K562 (cell line): Measurements from ENCODE around the gene ERI2. TPM values are rescaled to one million over a fixed set of nuclear protein-coding genes. Genes with fewer than 3 reads are reported as not detected.

Experiments
- BDP1 ChIP-seq: IDR thresholded peaks from 3 replicates; pipeline ENCODE4 v1.6.1; 2011; ENCODE audit not compliant: insufficient read length, insufficient read depth
- BHLHE40 ChIP-seq: IDR thresholded peaks from 2 replicates; pipeline ENCODE4 v1.6.1; 2011; ENCODE audit warnings: low read length, improper control_type of control experiment
- ESRRA ChIP-seq: fragments of 450-650 bp; IDR thresholded peaks from 2 replicates; pipeline ENCODE4 v1.6.1; 2014; ENCODE audit warnings: low read depth, mild to moderate bottlenecking, moderate library complexity, borderline replicate concordance
- ETV6 ChIP-seq, 3 experiments: fragments of 150-350 bp in 1 of 3; sonication (generic) in 1 of 3; formaldehyde crosslinking in 1 of 3; IDR thresholded peaks; 2 replicates each; pipeline versions ENCODE4 v1.6.1 to v1.8.0; 2014 to 2022; ENCODE audit warnings: borderline replicate concordance in 2 of 3, low read depth in 2 of 3, antibody characterized with exemption in 1 of 3, low read length in 1 of 3, mild to moderate bottlenecking in 1 of 3, missing genetic modification reagents in 1 of 3
- JUNB ChIP-seq: fragments of 450-650 bp; formaldehyde crosslinking; conservative IDR thresholded peaks from 2 replicates; pipeline ENCODE4 v1.4.0; 2020; ENCODE audit warnings: mild to moderate bottlenecking
- JUND ChIP-seq, 2 experiments: IDR thresholded peaks; 2 replicates in 1 of 2; 3 replicates in 1 of 2; pipeline ENCODE4 v1.6.1; 2011; ENCODE audit warnings: borderline replicate concordance in 2 of 2, low read depth in 2 of 2, low read length in 2 of 2, improper control_type of control experiment in 1 of 2, missing biosample characterization in 1 of 2, missing genetic modification characterization in 1 of 2, missing genetic modification reagents in 1 of 2
- LARP7 ChIP-seq: fragments of 450-650 bp; IDR thresholded peaks from 2 replicates; pipeline ENCODE4 v1.6.1; 2016
- MAZ ChIP-seq, 2 experiments: fragments of 450-650 bp in 1 of 2; sonication (generic) in 1 of 2; formaldehyde crosslinking; IDR thresholded peaks in 1 of 2; conservative IDR thresholded peaks in 1 of 2; 2 replicates each; pipeline versions ENCODE4 v1.4.0 to v1.5.0; 2020; ENCODE audit warnings: mild to moderate bottlenecking in 1 of 2, missing genetic modification reagents in 1 of 2
- SRSF1 ChIP-seq: fragments of 200-400 bp; formaldehyde crosslinking; IDR thresholded peaks from 2 replicates; pipeline ENCODE4 v1.6.1; 2017; ENCODE audit warnings: mild to moderate bottlenecking, low read depth, low read length, moderate library complexity
- STAT5B ChIP-seq: fragments of 250-450 bp; sonication (Bioruptor Pico); IDR thresholded peaks from 2 replicates; pipeline ENCODE4 v1.8.0; 2021; ENCODE audit warnings: mild to moderate bottlenecking, inconsistent platforms
- TARDBP ChIP-seq: fragments of 450-650 bp; IDR thresholded peaks from 2 replicates; pipeline ENCODE4 v1.6.1; 2016
- YY1 ChIP-seq, 3 experiments: IDR thresholded peaks; 2 replicates each; pipeline ENCODE4 v1.6.1; 2011; ENCODE audit warnings: low read length in 2 of 3, mild to moderate bottlenecking in 2 of 3, moderate library complexity in 2 of 3, borderline replicate concordance in 1 of 3, control low read depth in 1 of 3, low read depth in 1 of 3; ENCODE audit not compliant: insufficient read depth in 3 of 3, insufficient replicate concordance in 2 of 3, control insufficient read depth in 1 of 3, insufficient read length in 1 of 3; ENCODE audit errors: extremely low read depth in 1 of 3
- ZFX ChIP-seq: sonication (generic); formaldehyde crosslinking; IDR thresholded peaks from 2 replicates; pipeline ENCODE4 v1.8.0; 2022; ENCODE audit warnings: mild to moderate bottlenecking, missing genetic modification reagents, moderate library complexity
- ZNF124 ChIP-seq: sonication (generic); formaldehyde crosslinking; IDR thresholded peaks from 2 replicates; pipeline ENCODE4 v1.8.1; 2022; ENCODE audit warnings: missing genetic modification reagents
- ZNF146 ChIP-seq: IDR thresholded peaks from one replicate; pipeline ENCODE4 v1.6.1; 2018; ENCODE audit warnings: missing compliant biosample characterization; ENCODE audit not compliant: unreplicated experiment
- ZNF217 ChIP-seq: sonication (generic); formaldehyde crosslinking; IDR thresholded peaks from 2 replicates; pipeline ENCODE4 v1.8.0; 2022; ENCODE audit warnings: mild to moderate bottlenecking, missing genetic modification reagents
- ZNF263 ChIP-seq: sonication (generic); formaldehyde crosslinking; IDR thresholded peaks from 2 replicates; pipeline ENCODE4 v1.8.0; 2022; ENCODE audit warnings: mild to moderate bottlenecking, missing genetic modification reagents, borderline replicate concordance
- ZNF384 ChIP-seq: IDR thresholded peaks from 2 replicates; pipeline ENCODE4 v1.6.1; 2012; ENCODE audit warnings: low read depth, low read length, improper control_type of control experiment
- ZNF551 ChIP-seq: fragments of 250-450 bp; sonication (Bioruptor Pico); IDR thresholded peaks from 2 replicates; pipeline ENCODE4 v1.5.0; 2021; ENCODE audit warnings: mild to moderate bottlenecking, moderate library complexity
- polyA plus RNA-seq, 8 experiments: library from polyadenylated mRNA; depleted of rRNA in 4 of 8; stranded (reverse) in 5 of 8; unstranded in 3 of 8; fragments of >200 nt; fragmentation: Nextera tagmentation in 2 of 8; fragmentation: Illumina TruSeq in 1 of 8; extraction: Ambion mirVana in 2 of 8; extraction: Trizol in 1 of 8; gene quantifications; 2 replicates each; pipeline versions ENCODE4 v1.2.1 to v1.2.3, GENCODE V29; 2011 to 2014; ENCODE audit warnings: inconsistent platforms in 1 of 8, missing spikeins in 1 of 8
- total RNA-seq, 7 experiments: library from RNA; depleted of rRNA in 6 of 7; stranded (reverse); fragments of >200 nt in 6 of 7; fragmentation: Illumina TruSeq in 2 of 7; extraction: Trizol in 2 of 7; gene quantifications; 2 replicates each; pipeline versions ENCODE4 v1.2.1 to v1.2.3, GENCODE V29; 2011 to 2021; ENCODE audit warnings: low replicate concordance in 1 of 7
- TF ChIP-seq, protein P1 (sequence below): sonication (generic); formaldehyde crosslinking; IDR thresholded peaks from 2 replicates; pipeline ENCODE4 v1.8.1; 2023; ENCODE audit warnings: mild to moderate bottlenecking, missing genetic modification reagents, moderate library complexity
- TF ChIP-seq, protein P2 (sequence below): sonication (generic); formaldehyde crosslinking; IDR thresholded peaks from 2 replicates; pipeline ENCODE4 v1.9.0; 2022; ENCODE audit warnings: mild to moderate bottlenecking, missing genetic modification reagents
- TF ChIP-seq, protein P3 (sequence below): fragments of 450-650 bp; IDR thresholded peaks from 2 replicates; pipeline ENCODE4 v1.6.1; 2016
- TF ChIP-seq, protein P4 (sequence below): fragments of 250-450 bp; sonication (Bioruptor Pico); IDR thresholded peaks from 2 replicates; pipeline ENCODE4 v1.4.0; 2020; ENCODE audit warnings: mild to moderate bottlenecking, moderate library complexity

Gene ERI2
- total and polyA plus RNA-seq, 9 of the 15 experiments (the other 6 are each of a cell fraction or from before 2014, with no cell fraction given) = 23.3 to 57.0 (median 48.1) TPM

DNA sequence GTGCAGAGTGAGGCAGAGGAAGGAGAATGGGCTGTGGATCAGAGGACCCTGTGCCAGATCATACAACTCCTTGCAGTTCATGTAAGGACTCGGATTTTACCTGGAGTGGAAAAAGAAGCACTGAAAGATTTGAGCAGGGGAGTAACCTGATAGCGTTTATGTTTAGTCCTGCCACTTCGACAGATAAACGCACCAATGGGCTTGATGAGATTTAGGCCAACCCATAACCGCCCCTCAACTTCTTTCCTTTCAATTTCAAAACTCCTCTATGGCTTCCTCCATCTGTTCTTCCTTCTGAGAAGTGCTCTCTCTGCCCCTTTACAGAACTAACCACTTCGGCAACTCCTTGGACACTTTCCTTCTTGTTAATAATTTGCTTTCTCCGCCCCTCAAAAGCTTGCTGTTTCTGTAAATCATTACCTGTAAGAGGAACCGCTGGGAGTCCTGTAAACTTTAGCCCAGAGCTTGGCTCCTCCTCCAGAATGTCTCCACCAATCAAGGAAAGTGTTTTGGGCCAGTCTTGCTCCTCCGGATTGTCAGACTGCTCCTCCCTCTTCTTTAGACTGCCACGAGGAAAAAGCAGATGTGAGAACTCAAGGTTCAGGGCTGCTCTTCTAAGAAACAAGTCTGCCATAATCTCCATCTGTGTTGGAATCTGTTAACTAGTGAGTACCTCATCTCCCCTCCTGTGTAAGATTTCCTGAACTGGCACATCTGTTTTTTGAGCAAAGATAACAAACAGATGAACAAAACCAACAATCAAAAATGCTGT lies 42.6 kb downstream of the ERI2 start, which contains the start of gene ACSM3 (continued):
- TF ChIP-seq, protein P1, sequence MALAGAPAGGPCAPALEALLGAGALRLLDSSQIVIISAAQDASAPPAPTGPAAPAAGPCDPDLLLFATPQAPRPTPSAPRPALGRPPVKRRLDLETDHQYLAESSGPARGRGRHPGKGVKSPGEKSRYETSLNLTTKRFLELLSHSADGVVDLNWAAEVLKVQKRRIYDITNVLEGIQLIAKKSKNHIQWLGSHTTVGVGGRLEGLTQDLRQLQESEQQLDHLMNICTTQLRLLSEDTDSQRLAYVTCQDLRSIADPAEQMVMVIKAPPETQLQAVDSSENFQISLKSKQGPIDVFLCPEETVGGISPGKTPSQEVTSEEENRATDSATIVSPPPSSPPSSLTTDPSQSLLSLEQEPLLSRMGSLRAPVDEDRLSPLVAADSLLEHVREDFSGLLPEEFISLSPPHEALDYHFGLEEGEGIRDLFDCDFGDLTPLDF = 0 out of 2 replicates have a peak, but pooled peaks have one; percentile 26
- TF ChIP-seq MAZ (CRISPR knock-in tag; conservative IDR thresholded peaks at IDR 0.05 in 1 of 2, IDR thresholded peaks at IDR 0.05 in 1 of 2) (0 out of 4 replicates have a peak, but pooled peaks of 1 of the 2 experiments have one; percentile 22), ESRRA (no peak), TARDBP (no peak), ZNF384 (peak; percentile 38; the same call in 1 of the 2 replicates), YY1 (IDR thresholded peaks at IDR 0.05; ENCODE audit: borderline replicate concordance in 1 of 3, control insufficient read depth in 1 of 3, extremely low read depth in 1 of 3, insufficient read depth in 3 of 3, insufficient read length in 1 of 3, insufficient replicate concordance in 2 of 3, low read depth in 1 of 3, low read length in 2 of 3) (no peak), ETV6 (IDR thresholded peaks at IDR 0.05; ENCODE audit: borderline replicate concordance in 1 of 2, low read depth in 2 of 2, low read length in 1 of 2) (no peak), ETV6 (CRISPR knock-in tag; IDR thresholded peaks at IDR 0.05; ENCODE audit: borderline replicate concordance) (no peak), ZNF146 (no peak), BDP1 (no peak), LARP7 (no peak), BHLHE40 (no peak), ZFX (CRISPR knock-in tag) (no peak), ZNF551 (no peak), JUNB (CRISPR knock-in tag) (no peak), ZNF263 (CRISPR knock-in tag) (peak; percentile 89), STAT5B (CRISPR knock-in tag) (no peak), ZNF217 (CRISPR knock-in tag) (no peak), JUND (IDR thresholded peaks at IDR 0.05; ENCODE audit: borderline replicate concordance, low read depth, low read length) (peak; percentile 2; the same call in 1 of the 2 replicates), JUND (tag; IDR thresholded peaks at IDR 0.05; ENCODE audit: borderline replicate concordance, low read depth, low read length) (no peak), SRSF1 (no peak), ZNF124 (CRISPR knock-in tag) (no peak)
- TF ChIP-seq, protein P2, sequence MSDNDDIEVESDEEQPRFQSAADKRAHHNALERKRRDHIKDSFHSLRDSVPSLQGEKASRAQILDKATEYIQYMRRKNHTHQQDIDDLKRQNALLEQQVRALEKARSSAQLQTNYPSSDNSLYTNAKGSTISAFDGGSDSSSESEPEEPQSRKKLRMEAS = peak; percentile 60; the same call in 1 of the 2 replicates
- TF ChIP-seq, protein P3, sequence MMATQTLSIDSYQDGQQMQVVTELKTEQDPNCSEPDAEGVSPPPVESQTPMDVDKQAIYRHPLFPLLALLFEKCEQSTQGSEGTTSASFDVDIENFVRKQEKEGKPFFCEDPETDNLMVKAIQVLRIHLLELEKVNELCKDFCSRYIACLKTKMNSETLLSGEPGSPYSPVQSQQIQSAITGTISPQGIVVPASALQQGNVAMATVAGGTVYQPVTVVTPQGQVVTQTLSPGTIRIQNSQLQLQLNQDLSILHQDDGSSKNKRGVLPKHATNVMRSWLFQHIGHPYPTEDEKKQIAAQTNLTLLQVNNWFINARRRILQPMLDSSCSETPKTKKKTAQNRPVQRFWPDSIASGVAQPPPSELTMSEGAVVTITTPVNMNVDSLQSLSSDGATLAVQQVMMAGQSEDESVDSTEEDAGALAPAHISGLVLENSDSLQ = peak; percentile 84
- TF ChIP-seq, protein P4, sequence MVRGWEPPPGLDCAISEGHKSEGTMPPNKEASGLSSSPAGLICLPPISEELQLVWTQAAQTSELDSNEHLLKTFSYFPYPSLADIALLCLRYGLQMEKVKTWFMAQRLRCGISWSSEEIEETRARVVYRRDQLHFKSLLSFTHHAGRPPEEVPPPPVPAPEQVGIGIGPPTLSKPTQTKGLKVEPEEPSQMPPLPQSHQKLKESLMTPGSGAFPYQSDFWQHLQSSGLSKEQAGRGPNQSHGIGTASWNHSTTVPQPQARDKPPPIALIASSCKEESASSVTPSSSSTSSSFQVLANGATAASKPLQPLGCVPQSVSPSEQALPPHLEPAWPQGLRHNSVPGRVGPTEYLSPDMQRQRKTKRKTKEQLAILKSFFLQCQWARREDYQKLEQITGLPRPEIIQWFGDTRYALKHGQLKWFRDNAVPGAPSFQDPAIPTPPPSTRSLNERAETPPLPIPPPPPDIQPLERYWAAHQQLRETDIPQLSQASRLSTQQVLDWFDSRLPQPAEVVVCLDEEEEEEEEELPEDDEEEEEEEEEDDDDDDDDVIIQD = no peak
